H1 (cell line): ENCODE results near the gene OR52M1. TPM values are rescaled to one million over a fixed set of nuclear protein-coding genes. Genes with fewer than 3 reads are reported as not detected.

Experiments
- CTCF ChIA-PET: fragments of 300-600 bp; sonication (Branson Sonifier 250); formaldehyde crosslinking; loops from one replicate; lab custom pipeline; 2021; ENCODE audit not compliant: partially characterized antibody; lab: Charles Lee
- POLR2A ChIA-PET: fragments of 300-600 bp; sonication (Branson Sonifier 250); formaldehyde crosslinking; loops from one replicate; lab custom pipeline; 2021; ENCODE audit warnings: inconsistent platforms; ENCODE audit not compliant: partially characterized antibody; lab: Charles Lee
- DNase-seq, 2 experiments: peaks; one replicate each; pipeline versions ENCODE4 v3.0.0 to v3.0.0-alpha.2; 2010 to 2022; ENCODE audit warnings: low spot score in 2 of 2, low read depth in 1 of 2, mixed read lengths in 1 of 2
- FAIRE-seq: peaks from 2 replicates; lab custom pipeline; 2011; peaks lifted over from hg19 to GRCh38; lab: Jason Lieb, UNC
- H2AFZ ChIP-seq: 2 replicates; pipeline ENCODE4 v1.8.1; 2012; ENCODE audit warnings: low read length, inconsistent platforms
- H2AK5ac ChIP-seq: 2 replicates; pipeline ENCODE4 v1.6.1; 2013; ENCODE audit warnings: low read depth, low read length
- H2BK120ac ChIP-seq: replicated peaks from 2 replicates; pipeline ENCODE3; 2013; ENCODE audit warnings: low read depth, low read length, inconsistent platforms
- H2BK12ac ChIP-seq: 2 replicates; pipeline ENCODE4 v1.6.1; 2013; ENCODE audit warnings: low read depth, low read length
- H2BK15ac ChIP-seq: 2 replicates; pipeline ENCODE4 v1.6.1; 2013; ENCODE audit warnings: low read length
- H2BK20ac ChIP-seq: 2 replicates; pipeline ENCODE4 v1.6.1; 2013; ENCODE audit warnings: low read length
- H2BK5ac ChIP-seq: 2 replicates; pipeline ENCODE4 v1.6.1; 2013; ENCODE audit warnings: low read depth, low read length
- H3K14ac ChIP-seq: 2 replicates; pipeline ENCODE4 v1.6.1; 2013; ENCODE audit warnings: inconsistent platforms; ENCODE audit not compliant: insufficient read length
- H3K18ac ChIP-seq: 2 replicates; pipeline ENCODE4 v1.6.1; 2013; ENCODE audit warnings: low read length; ENCODE audit errors: extremely low read depth
- H3K23ac ChIP-seq: 2 replicates; pipeline ENCODE4 v1.6.1; 2013; ENCODE audit warnings: inconsistent platforms; ENCODE audit not compliant: insufficient read length
- H3K23me2 ChIP-seq: 2 replicates; pipeline ENCODE4 v1.6.1; 2013; ENCODE audit warnings: low read depth, low read length
- H3K27ac ChIP-seq: 2 replicates; pipeline ENCODE4 v1.6.1; 2011; ENCODE audit warnings: low read depth, low read length, inconsistent platforms
- H3K27me3 ChIP-seq, 4 experiments: replicated peaks in 1 of 4; 1 replicate in 1 of 4; 2 replicates in 3 of 4; pipeline versions ENCODE4 v1.6.1 to v1.8.1; 2011 to 2013; ENCODE audit warnings: low read length in 3 of 4, mild to moderate bottlenecking in 3 of 4, inconsistent platforms in 2 of 4, mixed read lengths in 2 of 4, moderate library complexity in 1 of 4; ENCODE audit not compliant: control insufficient read depth in 3 of 4, insufficient read depth in 3 of 4; ENCODE audit errors: extremely low read depth in 1 of 4
- H3K36me3 ChIP-seq, 4 experiments: 2 replicates each; pipeline versions ENCODE4 v1.6.1 to v1.8.1; 2011 to 2013; ENCODE audit warnings: mild to moderate bottlenecking in 4 of 4, low read length in 3 of 4, moderate library complexity in 2 of 4, control low read depth in 1 of 4, inconsistent platforms in 1 of 4; ENCODE audit not compliant: insufficient read depth in 4 of 4, control insufficient read depth in 2 of 4
- H3K4ac ChIP-seq: replicated peaks from 2 replicates; pipeline ENCODE3; 2013; ENCODE audit warnings: low read length, low read depth, mixed read lengths, inconsistent platforms; ENCODE audit not compliant: insufficient read length
- H3K4me1 ChIP-seq, 4 experiments: replicated peaks in 1 of 4; 1 replicate in 1 of 4; 2 replicates in 3 of 4; pipeline versions ENCODE4 v1.6.1 to v1.8.1; 2011 to 2013; ENCODE audit warnings: low read length in 3 of 4, inconsistent platforms in 2 of 4, mixed read lengths in 1 of 4; ENCODE audit not compliant: insufficient read depth in 4 of 4, control insufficient read depth in 3 of 4
- H3K4me2 ChIP-seq, 2 experiments: 2 replicates each; pipeline versions ENCODE4 v1.6.1 to v1.8.1; 2011 to 2013; ENCODE audit warnings: low read depth in 2 of 2, low read length in 2 of 2, control low read depth in 1 of 2, inconsistent platforms in 1 of 2, mild to moderate bottlenecking in 1 of 2; ENCODE audit not compliant: insufficient read depth in 1 of 2
- H3K4me3 ChIP-seq, 4 experiments: fragments of 200-600, 300-600 bp in 1 of 4; sonication (generic), shearing (Covaris generic), sonication (Bioruptor Twin) in 1 of 4; 2 replicates each; pipeline versions ENCODE4 v1.5.1 to v1.8.1; 2011 to 2016; ENCODE audit warnings: low read length in 4 of 4, low read depth in 3 of 4, control low read depth in 2 of 4, inconsistent platforms in 2 of 4, mild to moderate bottlenecking in 2 of 4, mixed read lengths in 1 of 4, moderate library complexity in 1 of 4; ENCODE audit not compliant: insufficient read depth in 2 of 4; ENCODE audit errors: extremely low read depth in 1 of 4
- H3K56ac ChIP-seq: replicated peaks from 2 replicates; pipeline ENCODE3; 2013; ENCODE audit warnings: low read depth, mild to moderate bottlenecking, mixed read lengths, low read length, inconsistent platforms; ENCODE audit not compliant: insufficient read length
- H3K79me1 ChIP-seq: 2 replicates; pipeline ENCODE4 v1.6.1; 2013; ENCODE audit warnings: low read depth, low read length, control low read depth
- H3K79me2 ChIP-seq, 2 experiments: 2 replicates each; pipeline versions ENCODE4 v1.6.1 to v1.8.1; 2012 to 2013; ENCODE audit warnings: low read length in 2 of 2, mild to moderate bottlenecking in 2 of 2, inconsistent platforms in 1 of 2; ENCODE audit not compliant: insufficient read depth in 2 of 2, control insufficient read depth in 1 of 2
- H3K9ac ChIP-seq, 4 experiments: replicated peaks in 1 of 4; 1 replicate in 1 of 4; 2 replicates in 3 of 4; pipeline versions ENCODE4 v1.6.1 to v1.8.1; 2011 to 2013; ENCODE audit warnings: low read depth in 3 of 4, low read length in 3 of 4, control low read depth in 2 of 4, mild to moderate bottlenecking in 2 of 4, moderate library complexity in 2 of 4, inconsistent platforms in 1 of 4; ENCODE audit errors: extremely low read depth in 1 of 4
- H3K9me3 ChIP-seq, 2 experiments: 2 replicates each; pipeline versions ENCODE4 v1.6.1 to v1.8.1; 2012 to 2013; ENCODE audit warnings: mild to moderate bottlenecking in 2 of 2, moderate library complexity in 2 of 2, control low read depth in 1 of 2, inconsistent platforms in 1 of 2, low read depth in 1 of 2, low read length in 1 of 2, mixed read lengths in 1 of 2; ENCODE audit not compliant: insufficient read depth in 2 of 2
- H4K20me1 ChIP-seq, 2 experiments: replicated peaks in 1 of 2; 2 replicates each; pipeline versions ENCODE3 to v1.8.1; 2011 to 2013; ENCODE audit warnings: inconsistent platforms in 2 of 2, low read length in 2 of 2, mild to moderate bottlenecking in 1 of 2; ENCODE audit not compliant: insufficient read depth in 2 of 2, control insufficient read depth in 1 of 2
- H4K5ac ChIP-seq: 2 replicates; pipeline ENCODE4 v1.6.1; 2013; ENCODE audit warnings: low read length, low read depth, mixed read lengths, inconsistent platforms; ENCODE audit not compliant: insufficient read length
- H4K8ac ChIP-seq: 2 replicates; pipeline ENCODE4 v1.8.0; 2013; ENCODE audit warnings: mild to moderate bottlenecking, moderate library complexity, low read length, inconsistent platforms; ENCODE audit not compliant: insufficient read depth; ENCODE audit errors: extremely low read depth
- H4K91ac ChIP-seq: replicated peaks from 2 replicates; pipeline ENCODE3; 2013; ENCODE audit warnings: low read length, mixed read lengths, inconsistent platforms; ENCODE audit not compliant: insufficient read length
- EP300 ChIP-seq, 2 experiments: IDR thresholded peaks; 1 replicate in 1 of 2; 2 replicates in 1 of 2; pipeline ENCODE4 v1.6.1; 2011 to 2012; ENCODE audit warnings: low read depth in 2 of 2, low read length in 2 of 2, mild to moderate bottlenecking in 2 of 2, borderline replicate concordance in 1 of 2, inconsistent platforms in 1 of 2, moderate library complexity in 1 of 2
- HDAC2 ChIP-seq, 2 experiments: fragments of 300-600 bp in 1 of 2; sonication (generic) in 1 of 2; IDR thresholded peaks; 2 replicates each; pipeline ENCODE4 v1.6.1; 2011 to 2012; ENCODE audit warnings: low read depth in 2 of 2, low read length in 2 of 2, mild to moderate bottlenecking in 2 of 2, moderate library complexity in 2 of 2, borderline replicate concordance in 1 of 2, inconsistent platforms in 1 of 2
- PHF8 ChIP-seq: fragments of 200-600 bp; sonication (generic); conservative IDR thresholded peaks from 2 replicates; pipeline ENCODE4 v1.7.1; 2012; ENCODE audit warnings: low read depth, mild to moderate bottlenecking, inconsistent platforms, low read length, moderate library complexity
- RBBP5 ChIP-seq: IDR thresholded peaks from 2 replicates; pipeline ENCODE4 v1.7.1; 2012; ENCODE audit warnings: low read depth, mild to moderate bottlenecking, inconsistent platforms, low read length, moderate library complexity, borderline replicate concordance
- RXRA ChIP-seq: IDR thresholded peaks from 2 replicates; pipeline ENCODE4 v1.6.1; 2011; ENCODE audit warnings: low read depth, mild to moderate bottlenecking, low read length, moderate library complexity; ENCODE audit not compliant: insufficient read depth
- SIRT6 ChIP-seq: IDR thresholded peaks from one replicate; pipeline ENCODE4 v1.7.1; 2012; ENCODE audit warnings: low read length, inconsistent platforms
- SP4 ChIP-seq: IDR thresholded peaks from 2 replicates; pipeline ENCODE4 v1.6.1; 2012; ENCODE audit warnings: low read length, inconsistent platforms
- SRF ChIP-seq: IDR thresholded peaks from 2 replicates; pipeline ENCODE4 v1.6.1; 2011; ENCODE audit warnings: mild to moderate bottlenecking, low read depth, low read length, moderate library complexity
- ZNF274 ChIP-seq: IDR thresholded peaks from 2 replicates; pipeline ENCODE4 v1.7.0; 2012; ENCODE audit warnings: low read length, borderline replicate concordance; ENCODE audit errors: extremely low read depth
- WGBS, 2 experiments: shearing (Covaris generic) in 1 of 2; methylation state at CpG; one replicate each; pipeline versions ENCODE4 v1.1.6 to v1.1.7; 2013 to 2015; ENCODE audit warnings: low lambda C conversion rate in 2 of 2, mixed read lengths in 2 of 2, inconsistent platforms in 1 of 2, low coverage in 1 of 2, missing lambda C conversion rate in 1 of 2; ENCODE audit not compliant: insufficient replicate concordance in 2 of 2, insufficient coverage in 1 of 2, insufficient read length in 1 of 2; ENCODE audit errors: extremely low coverage in 1 of 2, missing lambda C conversion rate in 1 of 2; 5-methylcytosine and 5-hydroxymethylcytosine counted together
- polyA plus RNA-seq, 7 experiments: library from polyadenylated mRNA; depleted of rRNA in 3 of 7; stranded (reverse) in 5 of 7; unstranded in 2 of 7; fragments of >200 nt in 5 of 7; fragments of 200-250 nt in 2 of 7; gene quantifications; 1 replicate in 5 of 7; 2 replicates in 1 of 7; 4 replicates in 1 of 7; pipeline versions ENCODE4 v1.2.1 to v1.2.3, GENCODE V29; 2011 to 2013; ENCODE audit warnings: missing spikeins in 2 of 7, mixed read lengths in 2 of 7
- total RNA-seq: library from RNA; stranded (reverse); fragmentation: NEBNext Ultra II Directional; extraction: Animal tissue kit (Norgen Biotek cat#: 25700); gene quantifications from 2 replicates; pipeline ENCODE4 v1.2.1, GENCODE V29; 2021
- TF ChIP-seq, protein P1 (sequence below): IDR thresholded peaks from 2 replicates; pipeline ENCODE4 v1.6.1; 2012; ENCODE audit warnings: inconsistent platforms

OR52M1 gene
- total and polyA plus RNA-seq, 2 of the 8 experiments (the other 6 are each of a cell fraction or from before 2014, with no cell fraction given) = not detected

DNA sequence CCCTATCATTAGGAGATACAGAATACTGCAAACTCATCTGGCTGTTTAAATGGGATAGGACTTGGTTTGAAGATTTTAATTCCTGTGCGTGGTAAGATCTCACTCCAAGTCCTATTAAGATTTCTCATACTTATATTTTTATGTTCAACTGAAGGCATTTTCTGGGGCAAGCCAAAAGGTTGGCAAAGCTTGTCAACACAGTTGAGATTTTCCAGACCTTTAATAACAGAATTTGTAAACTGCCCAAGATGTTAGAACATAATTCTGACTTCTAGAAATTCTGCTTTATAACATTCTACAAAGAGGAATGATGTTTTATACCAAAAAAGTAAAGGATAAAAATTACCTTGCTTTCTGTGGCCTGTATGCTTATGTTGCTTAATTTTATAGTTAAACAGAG is 30.8 kb upstream of the OR52M1 start:
- Histone ChIP-seq H3K4ac (no peak overlapping the region), H4K91ac (no peak overlapping the region), H2BK15ac (no peak overlapping the region), H3K14ac (no peak overlapping the region), H3K79me2 (no peaks in the 10 kb centered on the region), H3K18ac (no peak overlapping the region), H3K9ac (no peak overlapping the region), H2BK5ac (no peak overlapping the region), H2BK120ac (no peak overlapping the region), H2BK20ac (no peak overlapping the region), H4K8ac (no peak overlapping the region), H3K23ac (no peak overlapping the region), H3K9me3 (no peaks in the 10 kb centered on the region), H3K36me3 (no peaks in the 10 kb centered on the region), H3K27me3 (peaks cover 0 to 2% (median 0%) of the 10 kb centered on the region in 4 experiments; a peak in 1 of 7 replicates), H3K56ac (no peak overlapping the region), H3K4me2 (no peak overlapping the region), H2BK12ac (no peak overlapping the region), H4K5ac (no peak overlapping the region), H3K27ac (no peak overlapping the region), H2AK5ac (no peak overlapping the region), H2AFZ (no peak overlapping the region), H3K4me1 (no peaks in the 10 kb centered on the region), H3K4me3 (no peak overlapping the region), H4K20me1 (no peaks in the 10 kb centered on the region), H3K79me1 (no peaks in the 10 kb centered on the region), H3K23me2 (no peaks in the 10 kb centered on the region)
- DNase-seq = no peak
- CTCF ChIA-PET = no interaction called here
- no peak for FAIRE-seq
- TF ChIP-seq SRF = no peak
- no peak for TF ChIP-seq EP300 (IDR thresholded peaks at IDR 0.05; ENCODE audit: borderline replicate concordance in 1 of 2, low read depth in 2 of 2, low read length in 2 of 2)
- TF ChIP-seq RXRA = no peak
- TF ChIP-seq, protein P1, sequence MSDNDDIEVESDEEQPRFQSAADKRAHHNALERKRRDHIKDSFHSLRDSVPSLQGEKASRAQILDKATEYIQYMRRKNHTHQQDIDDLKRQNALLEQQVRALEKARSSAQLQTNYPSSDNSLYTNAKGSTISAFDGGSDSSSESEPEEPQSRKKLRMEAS = no peak
- TF ChIP-seq RBBP5 = no peak
- no peak for TF ChIP-seq HDAC2 (IDR thresholded peaks at IDR 0.05; ENCODE audit: borderline replicate concordance in 1 of 2, low read depth in 2 of 2, low read length in 2 of 2)
- no peak for TF ChIP-seq SIRT6
- TF ChIP-seq PHF8 = no peak
- TF ChIP-seq SP4 = no peak
- TF ChIP-seq ZNF274 = no peak
- WGBS, 2 experiments = 86% methylated on average over 1 of the region's 1 CpG; no CpG with 5 or more reads in 1 of the 2 experiments
- POLR2A ChIA-PET = no interaction called here
